Smooth muscle cell (in vitro differentiated cells): Measurements from ENCODE around the gene ERC1. TPM values are rescaled to one million over a fixed set of nuclear protein-coding genes. Genes with fewer than 3 reads are reported as not detected.

Experiments
- DNase-seq: peaks from one replicate; lab custom pipeline; 2025; ENCODE audit not compliant: unreplicated experiment; lab: John Stamatoyannopoulos, UW
- H2AFZ ChIP-seq: fragments of 200-600 bp; sonication (generic); 2 replicates; pipeline ENCODE4 v1.6.0; 2016; ENCODE audit warnings: antibody characterized with exemption, low read depth, mild to moderate bottlenecking
- H3F3A ChIP-seq: fragments of 200-600 bp; sonication (generic); 2 replicates; pipeline ENCODE4 v1.6.0; 2017; ENCODE audit warnings: antibody characterized with exemption, low read depth
- H3K27ac ChIP-seq: fragments of 200-600 bp; sonication (generic); 2 replicates; pipeline ENCODE4 v1.5.1; 2016; ENCODE audit warnings: low read depth, mild to moderate bottlenecking
- H3K27me3 ChIP-seq: fragments of 200-600 bp; sonication (generic); 2 replicates; pipeline ENCODE4 v1.6.1; 2016; ENCODE audit warnings: low read depth, mild to moderate bottlenecking
- H3K36me3 ChIP-seq: fragments of 200-600 bp; sonication (generic); 2 replicates; pipeline ENCODE4 v1.5.1; 2016; ENCODE audit warnings: low read depth
- H3K4me1 ChIP-seq: fragments of 200-600 bp; sonication (generic); 2 replicates; pipeline ENCODE4 v1.5.1; 2016; ENCODE audit warnings: low read depth
- H3K4me2 ChIP-seq: fragments of 200-600 bp; sonication (generic); 2 replicates; pipeline ENCODE4 v1.6.0; 2016; ENCODE audit warnings: mild to moderate bottlenecking
- H3K4me3 ChIP-seq: fragments of 200-600 bp; sonication (generic); 2 replicates; pipeline ENCODE4 v1.5.1; 2016; ENCODE audit warnings: mild to moderate bottlenecking
- H3K79me2 ChIP-seq: fragments of 200-600 bp; sonication (generic); 2 replicates; pipeline ENCODE4 v1.6.0; 2016; ENCODE audit warnings: low read depth, mild to moderate bottlenecking
- H3K9ac ChIP-seq: fragments of 200-600 bp; sonication (generic); 2 replicates; pipeline ENCODE4 v1.6.0; 2016; ENCODE audit warnings: low read depth
- H3K9me3 ChIP-seq: fragments of 200-600 bp; sonication (generic); replicated peaks from 2 replicates; pipeline ENCODE4 v1.5.1; 2016; ENCODE audit warnings: low read depth
- H4K20me1 ChIP-seq: fragments of 200-600 bp; sonication (generic); 2 replicates; pipeline ENCODE4 v1.6.0; 2016; ENCODE audit warnings: low read depth
- WGBS: methylation state at CpG from one replicate; pipeline ENCODE4 v1.1.7; 2016; ENCODE audit warnings: low lambda C conversion rate; 5-methylcytosine and 5-hydroxymethylcytosine counted together
- polyA plus RNA-seq: library from polyadenylated mRNA; unstranded; fragments of >200 nt; fragmentation: Nextera tagmentation; extraction: Ambion mirVana; gene quantifications from 2 replicates; pipeline ENCODE4 v1.2.1, GENCODE V29; 2016
- total RNA-seq: library from RNA; depleted of rRNA; stranded (reverse); fragments of >200 nt; gene quantifications from 2 replicates; pipeline ENCODE4 v1.2.3, GENCODE V29; 2014
- TF ChIP-seq, protein P1 (sequence below): fragments of 200-600 bp; sonication (generic); IDR thresholded peaks from 2 replicates; pipeline ENCODE4 v1.5.1; 2017; ENCODE audit warnings: borderline replicate concordance, mild to moderate bottlenecking, antibody characterized with exemption; ENCODE audit not compliant: insufficient read depth, poor library complexity, severe bottlenecking

The ERC1 gene
- total and polyA plus RNA-seq, 2 experiments from 2014 or later: 13.8 to 17.6 TPM

DNA sequence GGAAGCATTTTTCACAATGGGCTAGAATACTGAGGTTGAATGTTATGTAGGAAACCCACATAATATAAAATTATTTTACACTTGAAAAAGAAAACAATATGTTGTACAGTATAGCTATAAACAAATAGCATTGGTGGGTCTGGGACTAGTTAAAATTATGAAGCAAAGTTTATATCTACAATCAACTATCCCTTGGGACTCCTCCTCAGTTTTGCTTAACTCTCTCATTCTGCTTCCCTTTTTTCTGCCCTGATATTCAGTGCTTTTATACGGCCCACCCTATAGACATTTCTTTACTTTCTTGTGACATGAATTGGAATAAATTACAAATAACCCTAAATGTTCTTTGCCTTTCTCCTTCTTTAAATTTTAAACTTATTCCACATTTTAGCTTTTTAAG, 302.9 kb downstream of the ERC1 start:
- Histone ChIP-seq H3K27ac (no peak overlapping the region), H3K4me2 (no peak overlapping the region), H2AFZ (no peak overlapping the region), H3K9me3 (no peaks in the 10 kb centered on the region), H3K27me3 (no peaks in the 10 kb centered on the region), H3K9ac (no peak overlapping the region), H3K4me3 (no peak overlapping the region), H4K20me1 (no peaks in the 10 kb centered on the region), H3K79me2 (no peaks in the 10 kb centered on the region), H3K36me3 (no peaks in the 10 kb centered on the region), H3F3A (no peaks in the 10 kb centered on the region), H3K4me1 (no peaks in the 10 kb centered on the region)
- WGBS: 92% methylated on average over 1 of the region's 1 CpG
- no peak for DNase-seq
- TF ChIP-seq, protein P1, sequence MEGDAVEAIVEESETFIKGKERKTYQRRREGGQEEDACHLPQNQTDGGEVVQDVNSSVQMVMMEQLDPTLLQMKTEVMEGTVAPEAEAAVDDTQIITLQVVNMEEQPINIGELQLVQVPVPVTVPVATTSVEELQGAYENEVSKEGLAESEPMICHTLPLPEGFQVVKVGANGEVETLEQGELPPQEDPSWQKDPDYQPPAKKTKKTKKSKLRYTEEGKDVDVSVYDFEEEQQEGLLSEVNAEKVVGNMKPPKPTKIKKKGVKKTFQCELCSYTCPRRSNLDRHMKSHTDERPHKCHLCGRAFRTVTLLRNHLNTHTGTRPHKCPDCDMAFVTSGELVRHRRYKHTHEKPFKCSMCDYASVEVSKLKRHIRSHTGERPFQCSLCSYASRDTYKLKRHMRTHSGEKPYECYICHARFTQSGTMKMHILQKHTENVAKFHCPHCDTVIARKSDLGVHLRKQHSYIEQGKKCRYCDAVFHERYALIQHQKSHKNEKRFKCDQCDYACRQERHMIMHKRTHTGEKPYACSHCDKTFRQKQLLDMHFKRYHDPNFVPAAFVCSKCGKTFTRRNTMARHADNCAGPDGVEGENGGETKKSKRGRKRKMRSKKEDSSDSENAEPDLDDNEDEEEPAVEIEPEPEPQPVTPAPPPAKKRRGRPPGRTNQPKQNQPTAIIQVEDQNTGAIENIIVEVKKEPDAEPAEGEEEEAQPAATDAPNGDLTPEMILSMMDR: no peak

DNA sequence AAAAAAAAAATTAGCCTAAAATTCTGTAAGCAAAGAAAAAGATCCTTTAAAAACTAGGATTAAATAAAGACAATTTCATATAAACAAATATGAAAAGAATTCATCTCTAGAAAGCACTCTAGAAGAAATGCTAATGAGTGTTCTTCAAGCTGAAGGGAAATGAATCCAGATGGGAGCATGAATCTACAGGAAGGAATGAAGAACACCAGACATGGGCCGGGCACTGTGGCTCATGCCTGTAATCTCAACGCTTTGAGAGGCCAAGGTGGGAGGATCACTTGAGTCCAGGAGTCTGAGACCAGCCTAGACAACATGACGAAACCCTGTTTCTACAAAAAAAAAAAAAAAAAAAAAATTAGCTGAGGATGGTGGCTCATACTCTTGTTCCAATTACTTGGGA, 306.2 kb downstream of the ERC1 start:
- TF ChIP-seq, protein P1: no peak
- H3K4me2 ChIP-seq: peak overlapping the region; percentile 52

DNA sequence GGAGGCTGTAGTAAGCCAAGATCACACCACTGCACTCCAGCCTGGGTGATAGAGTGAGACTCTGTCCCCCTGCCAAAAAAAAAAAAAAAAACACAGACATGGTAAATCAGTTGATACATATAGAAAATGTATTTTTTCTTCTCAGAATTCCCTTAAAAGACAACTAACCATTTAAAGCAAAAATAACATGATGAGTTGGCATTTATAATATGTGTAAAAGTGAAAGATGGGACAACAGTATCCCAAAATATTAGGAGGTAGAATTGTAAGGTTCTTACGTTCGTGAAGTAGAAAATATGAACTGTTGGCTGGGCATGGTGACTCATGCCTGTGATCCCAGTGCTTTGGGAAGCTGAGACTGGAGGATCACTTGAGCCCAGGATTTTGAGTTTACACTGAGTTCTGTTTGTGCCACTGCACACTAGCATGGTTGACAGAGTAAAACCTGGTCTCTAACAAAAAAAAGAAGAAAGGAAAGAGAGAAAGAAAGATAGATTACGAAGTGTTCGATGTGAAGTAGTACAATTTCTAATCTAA, 306.7 kb downstream of the ERC1 start:
- Histone ChIP-seq H3K4me3 (no peak overlapping the region), H4K20me1 (no peaks in the 10 kb centered on the region), H3K36me3 (no peaks in the 10 kb centered on the region), H3K9me3 (no peaks in the 10 kb centered on the region), H3K79me2 (no peaks in the 10 kb centered on the region), H3K27me3 (no peaks in the 10 kb centered on the region), H3F3A (no peaks in the 10 kb centered on the region), H3K4me2 (peak overlapping the region; percentile 52), H3K9ac (peak overlapping the region; percentile 43), H2AFZ (no peak overlapping the region), H3K4me1 (no peaks in the 10 kb centered on the region), H3K27ac (peak overlapping the region; percentile 88)
- TF ChIP-seq, protein P1: no peak
- 44% methylated on average over 4 of the region's 4 CpGs for WGBS
- no peak for DNase-seq

More for the DNA sequence above, 306.2 kb downstream of the ERC1 start:
- WGBS: 51% methylated on average over 3 of the region's 3 CpGs
- H3F3A ChIP-seq: no peaks in the 10 kb centered on the region
- H3K4me3 ChIP-seq: no peak overlapping the region
- no peaks in the 10 kb centered on the region for H3K36me3 ChIP-seq
- H3K9ac ChIP-seq: peak overlapping the region; percentile 43
- H3K79me2 ChIP-seq: no peaks in the 10 kb centered on the region
- no peak overlapping the region for H2AFZ ChIP-seq
- H4K20me1 ChIP-seq: no peaks in the 10 kb centered on the region
- H3K4me1 ChIP-seq: no peaks in the 10 kb centered on the region
- H3K9me3 ChIP-seq: no peaks in the 10 kb centered on the region
- H3K27ac ChIP-seq: peak overlapping the region; percentile 88
- no peaks in the 10 kb centered on the region for H3K27me3 ChIP-seq
- DNase-seq: no peak

DNA sequence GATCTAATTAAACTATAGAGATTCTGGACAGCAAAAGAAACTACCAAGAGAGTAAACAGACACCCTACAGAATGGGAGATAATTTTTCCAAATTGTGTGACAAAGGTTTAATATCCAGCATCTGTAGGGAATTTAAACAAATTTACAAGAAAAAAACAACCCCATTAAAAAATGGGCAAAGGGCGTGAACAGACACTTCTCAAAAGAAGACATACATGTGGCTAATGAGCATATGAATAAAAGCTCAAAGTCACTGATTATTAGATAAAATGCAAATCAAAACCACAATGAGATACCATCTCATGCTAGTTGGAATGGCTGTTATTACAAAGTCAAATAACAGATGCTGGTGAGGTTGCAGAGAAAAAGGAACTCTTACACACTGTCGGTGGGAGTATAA, 309.4 kb downstream of the ERC1 start:
- WGBS: 98% methylated on average over 2 of the region's 2 CpGs
- TF ChIP-seq, protein P1: no peak
- no peak overlapping the region for H3K27ac ChIP-seq
- H4K20me1 ChIP-seq: no peaks in the 10 kb centered on the region
- no peak overlapping the region for H3K9ac ChIP-seq
- H3K79me2 ChIP-seq: no peaks in the 10 kb centered on the region
- no peaks in the 10 kb centered on the region for H3K9me3 ChIP-seq
- H3K4me1 ChIP-seq: no peaks in the 10 kb centered on the region
- H3K4me2 ChIP-seq: no peak overlapping the region
- DNase-seq: no peak
- H3K4me3 ChIP-seq: no peak overlapping the region
- no peaks in the 10 kb centered on the region for H3F3A ChIP-seq
- no peaks in the 10 kb centered on the region for H3K36me3 ChIP-seq
- no peaks in the 10 kb centered on the region for H3K27me3 ChIP-seq
- H2AFZ ChIP-seq: no peak overlapping the region
